ENCODE data around the gene RBP5. TPM values are rescaled to one million over a fixed set of nuclear protein-coding genes. Genes with fewer than 3 reads are reported as not detected.

RBP5 gene
- total and polyA plus RNA-seq, 9 of the 15 experiments (the other 6 are each of a cell fraction or from before 2014, with no cell fraction given): 8.6 to 22.5 (median 11.4) TPM

GRCh38 chr12:7176595-7176994 lies 47.9 kb upstream of the RBP5 start (continued):
- no peak for TF ChIP-seq CHD7 (IDR thresholded peaks at IDR 0.05; ENCODE audit: low read depth, low read length)
- TF ChIP-seq CEBPB (tag; IDR thresholded peaks at IDR 0.05): 0 out of 2 replicates have a peak, but pooled peaks have one; percentile 11
